GM23248 (cell line): ENCODE data around the gene TLE2.

Source experiments
- EZH2 ChIP-seq: fragments of 200-600 bp; sonication (generic); IDR thresholded peaks from 2 replicates; pipeline ENCODE4 v1.6.1; 2018; ENCODE audit warnings: antibody characterized with exemption, mild to moderate bottlenecking; ENCODE audit not compliant: insufficient read depth, poor library complexity, severe bottlenecking
- EZH2phosphoT487 ChIP-seq: fragments of 200-600 bp; sonication (generic); IDR thresholded peaks from 2 replicates; pipeline ENCODE4 v1.6.1; 2018; ENCODE audit warnings: antibody characterized with exemption, moderate library complexity, mild to moderate bottlenecking, low read depth; ENCODE audit not compliant: insufficient read depth

DNA sequence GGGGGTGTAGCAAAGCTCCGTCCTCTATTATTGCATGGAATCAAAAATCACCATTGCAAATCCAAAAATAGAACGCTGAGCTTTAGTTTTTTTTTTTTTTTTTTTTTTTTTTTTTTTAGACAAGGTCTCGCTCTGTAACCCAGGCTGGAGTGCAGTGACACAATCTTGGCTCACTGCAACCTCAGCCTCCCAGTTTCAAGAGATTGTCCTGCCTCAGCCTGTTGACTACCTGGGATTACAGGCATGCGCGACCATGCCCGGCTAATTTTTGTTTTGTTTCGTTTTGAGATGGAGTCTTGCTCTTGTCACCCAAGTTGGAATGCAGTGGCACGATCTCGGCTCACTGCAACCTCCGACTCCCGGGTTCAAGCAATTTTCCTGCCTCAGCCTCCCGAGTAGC is 69.0 kb downstream of the TLE2 start:
- TF ChIP-seq EZH2phosphoT487 (no peak), EZH2 (no peak)
